HG03045 (cell line): Measurements from ENCODE around the gene WBP11.

Experiments
- ATAC-seq: cut with Tn5 transposase; IDR thresholded peaks from one replicate; pipeline ENCODE4 v1.9.1; 2021; ENCODE audit warnings: mild to moderate bottlenecking, moderate library complexity; ENCODE audit not compliant: unreplicated experiment

Gene WBP11

GRCh38 chr12:14825256-14825655, 22.0 kb upstream of the WBP11 start:
- ATAC-seq = no peak

- no peak for ATAC-seq
Observed at GRCh38 chr12:14824012-14824634, 20.8 kb upstream of the WBP11 start.

GRCh38 chr12:14814014-14814413, 10.7 kb upstream of the WBP11 start, which contains the start of gene SMCO3:
Gene SMCO3, minus strand, starts transcription at chr12:14814182. Its CDS starts 7,502 bp downstream, at chr12:14806680.
- no peak for ATAC-seq

GRCh38 chr12:14811486-14811885, 8.2 kb upstream of the WBP11 start:
- ATAC-seq = no peak

GRCh38 chr12:14810953-14811483, 7.7 kb upstream of the WBP11 start:
- no peak for ATAC-seq

GRCh38 chr12:14810167-14810952, 7.1 kb upstream of the WBP11 start:
- no peak for ATAC-seq

GRCh38 chr12:14803830-14804160, 517 bp upstream of the WBP11 start:
- peak; percentile 19 for ATAC-seq

- no peak for ATAC-seq
Observed at GRCh38 chr12:14802721-14803010, 612 bp downstream of the WBP11 start.

GRCh38 chr12:14802247-14802646, 1.0 kb downstream of the WBP11 start:
- ATAC-seq = no peak

- no peak for ATAC-seq
Observed at GRCh38 chr12:14795028-14795448, 8.2 kb downstream of the WBP11 start.

- ATAC-seq = no peak
Observed at GRCh38 chr12:14785568-14785967, 17.7 kb downstream of the WBP11 start.

- ATAC-seq = no peak
Observed at GRCh38 chr12:14784471-14784870, 18.8 kb downstream of the WBP11 start.

- no peak for ATAC-seq
Observed at GRCh38 chr12:14782756-14783155, 20.5 kb downstream of the WBP11 start.

GRCh38 chr12:14781563-14781962, 21.7 kb downstream of the WBP11 start:
- ATAC-seq = no peak

- ATAC-seq = no peak
Observed at GRCh38 chr12:14780859-14781258, 22.4 kb downstream of the WBP11 start.

- ATAC-seq = no peak
Observed at GRCh38 chr12:14779834-14780233, 23.4 kb downstream of the WBP11 start.

- no peak for ATAC-seq
Observed at GRCh38 chr12:14777271-14777670, 26.0 kb downstream of the WBP11 start.

- no peak for ATAC-seq
Observed at GRCh38 chr12:14776236-14776961, 26.9 kb downstream of the WBP11 start.

- no peak for ATAC-seq
Observed at GRCh38 chr12:14775636-14775980, 27.7 kb downstream of the WBP11 start.

GRCh38 chr12:14774906-14775635, 28.2 kb downstream of the WBP11 start:
- no peak for ATAC-seq
